GM12873 (cell line): ENCODE results near the gene GP1BA.
A peak's percentile ranks its signal among the peaks of the same experiment; 100 is the strongest.

Experiments
- TF ChIP-seq, protein P1 (sequence below): IDR thresholded peaks from 2 replicates; pipeline ENCODE4 v1.5.1; 2012; ENCODE audit warnings: low read depth, mild to moderate bottlenecking, moderate library complexity, low read length, control low read depth; ENCODE audit not compliant: insufficient read depth; ENCODE audit errors: missing control alignments

The GP1BA gene

DNA sequence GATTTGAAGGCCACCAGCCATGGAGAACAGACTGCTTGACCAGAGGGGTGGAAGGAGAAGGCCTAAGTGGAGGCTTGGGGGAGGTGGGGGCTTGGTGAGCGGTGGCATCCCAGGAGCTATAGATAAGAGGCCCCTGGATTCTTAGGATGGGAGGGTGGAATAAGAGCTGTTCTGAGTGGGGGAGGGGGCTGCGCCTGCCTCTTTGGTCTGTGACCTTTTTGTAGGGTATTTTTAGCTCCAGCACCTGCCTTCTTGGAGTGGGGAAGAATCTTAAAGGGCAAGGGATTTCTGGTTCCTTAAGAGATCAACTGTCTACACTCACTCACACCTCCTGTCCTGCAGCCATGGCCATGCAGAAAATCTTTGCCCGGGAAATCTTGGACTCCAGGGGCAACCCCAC lies 19.4 kb downstream of the GP1BA start:
- TF ChIP-seq, protein P1, sequence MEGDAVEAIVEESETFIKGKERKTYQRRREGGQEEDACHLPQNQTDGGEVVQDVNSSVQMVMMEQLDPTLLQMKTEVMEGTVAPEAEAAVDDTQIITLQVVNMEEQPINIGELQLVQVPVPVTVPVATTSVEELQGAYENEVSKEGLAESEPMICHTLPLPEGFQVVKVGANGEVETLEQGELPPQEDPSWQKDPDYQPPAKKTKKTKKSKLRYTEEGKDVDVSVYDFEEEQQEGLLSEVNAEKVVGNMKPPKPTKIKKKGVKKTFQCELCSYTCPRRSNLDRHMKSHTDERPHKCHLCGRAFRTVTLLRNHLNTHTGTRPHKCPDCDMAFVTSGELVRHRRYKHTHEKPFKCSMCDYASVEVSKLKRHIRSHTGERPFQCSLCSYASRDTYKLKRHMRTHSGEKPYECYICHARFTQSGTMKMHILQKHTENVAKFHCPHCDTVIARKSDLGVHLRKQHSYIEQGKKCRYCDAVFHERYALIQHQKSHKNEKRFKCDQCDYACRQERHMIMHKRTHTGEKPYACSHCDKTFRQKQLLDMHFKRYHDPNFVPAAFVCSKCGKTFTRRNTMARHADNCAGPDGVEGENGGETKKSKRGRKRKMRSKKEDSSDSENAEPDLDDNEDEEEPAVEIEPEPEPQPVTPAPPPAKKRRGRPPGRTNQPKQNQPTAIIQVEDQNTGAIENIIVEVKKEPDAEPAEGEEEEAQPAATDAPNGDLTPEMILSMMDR, result no peak

DNA sequence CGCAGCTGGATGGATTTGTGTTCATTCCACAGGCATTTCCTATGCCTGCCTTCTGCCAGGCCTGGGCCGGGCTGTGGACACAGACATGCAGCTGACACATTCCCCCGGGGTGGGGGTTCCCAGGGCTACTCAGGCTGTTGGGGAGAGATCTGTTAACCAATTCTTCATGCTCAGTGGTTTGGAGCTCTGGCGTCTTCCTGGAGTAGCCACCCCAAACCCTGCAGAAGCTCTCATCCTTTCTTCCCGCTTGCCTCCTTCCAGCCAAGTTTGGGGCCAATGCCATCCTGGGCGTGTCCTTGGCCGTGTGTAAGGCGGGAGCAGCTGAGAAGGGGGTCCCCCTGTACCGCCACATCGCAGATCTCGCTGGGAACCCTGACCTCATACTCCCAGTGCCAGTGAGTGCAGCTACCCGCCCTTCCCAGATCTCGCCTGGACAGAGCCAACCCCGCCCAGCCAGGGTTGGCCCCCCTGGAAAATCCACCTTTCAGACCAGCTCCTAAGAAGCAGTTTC lies 21.4 kb downstream of the GP1BA start:
- TF ChIP-seq, protein P1, result no peak

DNA sequence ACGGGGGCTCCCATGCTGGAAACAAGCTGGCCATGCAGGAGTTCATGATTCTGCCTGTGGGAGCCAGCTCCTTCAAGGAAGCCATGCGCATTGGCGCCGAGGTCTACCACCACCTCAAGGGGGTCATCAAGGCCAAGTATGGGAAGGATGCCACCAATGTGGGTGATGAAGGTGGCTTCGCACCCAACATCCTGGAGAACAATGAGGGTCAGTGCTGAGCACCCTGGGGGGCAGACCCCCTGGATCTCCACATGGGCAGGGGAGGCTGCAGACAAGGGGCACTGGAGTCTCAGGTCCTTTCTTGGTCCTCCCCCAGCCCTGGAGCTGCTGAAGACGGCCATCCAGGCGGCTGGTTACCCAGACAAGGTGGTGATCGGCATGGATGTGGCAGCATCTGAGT lies 23.0 kb downstream of the GP1BA start:
- TF ChIP-seq, protein P1, result no peak

DNA sequence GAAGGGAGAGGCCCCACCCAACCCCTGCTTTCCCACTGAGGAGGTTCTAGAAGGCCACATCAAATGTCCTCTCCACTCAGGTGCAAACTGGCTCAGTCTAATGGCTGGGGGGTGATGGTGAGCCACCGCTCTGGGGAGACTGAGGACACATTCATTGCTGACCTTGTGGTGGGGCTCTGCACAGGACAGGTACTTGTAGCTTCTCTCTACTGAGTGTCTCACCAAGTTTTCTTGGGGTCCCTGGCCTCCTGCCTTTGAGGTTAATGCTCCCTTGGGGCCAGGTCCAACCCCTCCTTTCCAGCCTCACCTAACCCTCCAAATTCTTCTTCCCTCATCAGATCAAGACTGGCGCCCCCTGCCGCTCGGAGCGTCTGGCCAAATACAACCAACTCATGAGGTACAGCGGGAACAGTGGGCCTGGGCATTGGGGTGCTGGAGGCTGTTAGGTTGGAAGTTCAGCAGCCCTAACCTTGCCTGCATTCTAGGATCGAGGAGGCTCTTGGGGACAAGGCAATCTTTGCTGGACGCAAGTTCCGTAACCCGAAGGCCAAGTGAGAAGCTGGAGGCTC lies 24.5 kb downstream of the GP1BA start:
- TF ChIP-seq, protein P1, result peak; percentile 28

DNA sequence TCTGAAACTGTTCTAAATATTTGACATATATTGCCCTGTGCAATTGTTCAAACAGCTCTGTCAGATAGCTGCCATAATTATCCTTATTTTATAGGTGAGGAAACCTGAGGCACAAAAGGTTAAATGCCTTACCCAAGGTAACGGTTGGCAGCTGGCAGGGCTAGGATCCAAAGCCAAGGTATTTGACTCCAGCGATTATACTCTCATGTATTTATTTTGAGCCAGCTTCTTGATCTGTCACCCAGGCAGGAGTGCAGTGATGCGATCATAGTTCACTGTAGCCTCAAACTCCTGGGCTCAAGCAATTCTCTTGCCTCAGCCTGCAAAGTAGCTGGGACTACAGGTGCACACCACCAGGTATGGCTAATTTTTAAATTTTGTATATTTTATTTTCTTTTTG lies 26.0 kb downstream of the GP1BA start:
- TF ChIP-seq, protein P1, result no peak

DNA sequence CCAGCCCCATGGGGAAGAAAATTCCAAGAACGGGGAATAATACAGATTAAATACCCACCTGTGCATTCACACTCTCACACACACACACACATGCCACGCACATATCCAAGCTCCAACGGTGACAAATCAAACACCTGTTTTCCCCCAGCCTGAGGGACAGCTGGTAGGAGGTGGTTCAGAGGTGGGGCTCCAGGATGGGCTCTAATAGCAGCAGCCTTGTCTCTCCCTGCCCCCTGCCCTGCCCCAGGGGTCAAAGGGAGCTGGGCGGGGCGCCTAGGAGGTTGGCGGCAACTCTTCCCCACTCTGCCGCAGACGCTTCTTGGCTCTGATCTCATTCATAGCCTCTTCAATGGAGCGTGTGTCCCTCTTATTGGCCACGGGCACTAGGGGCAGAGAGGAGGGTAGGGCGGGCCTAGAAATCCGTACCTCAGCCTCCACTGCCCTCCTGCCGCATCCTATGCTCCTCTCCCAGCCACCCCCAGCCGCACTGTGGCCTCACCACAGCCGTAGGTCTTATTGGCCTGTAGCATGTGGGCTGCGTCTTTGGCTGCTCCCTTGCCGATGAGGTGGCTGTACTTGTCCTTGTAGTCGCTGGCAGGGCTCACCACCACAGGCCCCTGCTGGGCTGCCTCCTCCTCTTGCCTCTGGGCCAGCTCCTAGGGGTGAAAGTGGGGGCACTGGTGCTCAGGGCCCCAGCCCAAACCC lies 27.3 kb downstream of the GP1BA start:
- TF ChIP-seq, protein P1, result no peak

DNA sequence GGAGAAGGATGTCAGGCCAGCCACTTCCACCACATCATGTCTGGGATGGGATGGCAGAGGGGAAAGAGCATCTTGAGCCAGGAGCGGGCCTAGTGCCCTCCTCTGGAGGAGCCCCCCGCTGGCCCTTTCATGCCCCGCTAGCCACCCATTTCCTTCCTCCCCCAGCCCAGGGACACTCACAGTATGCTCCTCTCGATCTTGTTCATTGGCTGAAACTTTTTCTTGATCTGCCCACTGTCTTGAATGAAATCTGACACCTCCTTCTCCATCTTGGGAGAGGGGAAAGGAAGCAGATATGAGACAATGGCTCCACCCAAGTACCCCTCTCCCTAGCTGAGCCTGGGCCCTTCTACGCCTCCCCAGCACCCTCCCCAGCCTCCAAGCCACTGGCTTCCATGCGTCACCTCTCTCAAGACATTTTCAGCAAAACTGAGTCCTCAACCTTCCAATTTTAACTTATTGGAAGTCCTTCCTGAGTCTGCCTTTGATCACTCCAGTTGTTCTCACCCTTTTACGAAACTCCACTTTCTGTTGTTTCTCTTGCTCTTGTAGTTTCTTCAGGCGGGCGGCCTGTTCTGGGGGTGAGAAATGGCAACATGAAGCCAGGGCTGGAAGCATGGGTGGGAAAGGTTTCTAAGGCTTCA lies 28.3 kb downstream of the GP1BA start:
- TF ChIP-seq, protein P1, result no peak
